ENCODE measurements around the gene JSRP1.

GRCh38 chr19:2303211-2303798 lies 47.1 kb upstream of the JSRP1 start:
- TF ChIP-seq YY1 (IDR thresholded peaks at IDR 0.05; ENCODE audit: insufficient read depth, insufficient read length) (no peak), ZNF274 (IDR thresholded peaks at IDR 0.05; ENCODE audit: low read depth, low read length) (no peak)
